Measurements from ENCODE around the gene C16orf78.

Gene C16orf78

DNA sequence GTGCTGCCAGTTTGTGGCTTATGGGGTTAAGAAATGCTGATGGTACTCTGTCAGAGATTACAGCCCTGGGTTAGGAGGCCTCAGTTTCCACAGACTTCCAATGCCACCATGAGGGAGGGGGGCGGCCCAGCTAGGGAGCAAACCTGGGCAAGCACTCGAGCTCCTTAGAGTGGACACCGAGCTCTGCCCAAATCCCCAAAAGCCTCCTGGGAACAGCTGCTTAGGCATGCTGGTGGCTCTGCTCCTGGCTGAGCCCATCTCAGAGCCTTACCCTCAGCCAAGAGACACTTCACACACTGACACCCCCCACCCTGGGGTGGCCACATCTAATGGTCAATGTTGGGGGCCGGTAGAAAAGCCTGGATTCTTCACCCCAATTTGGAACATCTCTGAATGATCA, 66.1 kb downstream of the C16orf78 start:
- H3K4me1 ChIP-seq (ENCODE audit: control insufficient read depth, insufficient read depth, low read length): no peaks in the 10 kb centered on the region
- no peak overlapping the region for H3K4me2 ChIP-seq (ENCODE audit: low read length)
- H3K36me3 ChIP-seq (ENCODE audit: insufficient read depth, low read length): no peaks in the 10 kb centered on the region
- no peak overlapping the region for H3K9ac ChIP-seq (ENCODE audit: low read depth, low read length)
- no peaks in the 10 kb centered on the region for H3K27me3 ChIP-seq (ENCODE audit: control insufficient read depth, insufficient read depth, low read length)
- H3K4me3 ChIP-seq (ENCODE audit: low read length): no peak overlapping the region
- H3K9me3 ChIP-seq (replicated peaks; ENCODE audit: low read length): no peaks in the 10 kb centered on the region

DNA sequence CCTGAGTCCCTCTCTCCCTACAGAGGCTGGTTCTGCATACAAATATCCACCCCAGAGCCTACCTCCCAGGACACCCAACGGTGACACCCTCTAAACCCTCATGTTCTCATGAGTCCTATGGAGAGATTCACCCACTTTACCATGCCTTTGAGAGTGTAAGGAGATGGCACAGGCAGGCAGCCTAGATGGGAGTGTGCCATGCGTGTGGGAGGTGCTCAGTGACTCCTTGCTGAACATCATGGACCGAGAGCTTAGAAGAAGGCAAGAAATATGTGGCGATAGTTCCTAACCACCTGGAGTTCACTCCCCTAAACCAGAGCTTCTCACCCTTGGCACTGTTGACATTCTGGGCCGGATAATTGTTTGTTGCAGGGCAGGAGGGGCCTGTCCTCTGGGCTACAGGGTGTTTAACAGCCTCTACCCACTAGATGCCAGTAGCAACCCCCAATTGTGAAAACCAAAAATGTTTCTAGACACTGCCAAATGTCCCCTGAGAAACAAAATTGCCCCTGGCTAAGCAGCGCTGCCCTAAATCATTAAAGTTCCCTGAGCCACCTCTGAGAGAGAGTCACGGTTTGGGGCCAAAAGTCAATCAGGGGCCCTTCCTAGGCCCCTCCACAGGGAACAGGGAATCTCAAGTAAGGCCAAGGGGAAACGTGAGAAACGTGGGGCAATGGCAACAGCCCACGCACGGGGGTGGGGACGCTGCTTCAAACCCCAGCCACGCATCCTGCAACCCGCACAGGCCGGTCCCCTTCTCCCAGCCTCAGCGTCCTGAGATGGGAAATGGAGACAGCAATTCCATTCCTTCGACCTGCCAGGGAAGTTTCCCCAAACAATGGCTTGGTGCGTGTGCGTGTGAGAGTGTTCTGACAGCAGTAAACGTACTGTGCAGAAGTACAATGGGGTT, 66.8 kb downstream of the C16orf78 start:
- Histone ChIP-seq H3K4me3 (ENCODE audit: low read length) (no peak overlapping the region), H3K4me2 (ENCODE audit: low read length) (no peak overlapping the region), H3K9me3 (replicated peaks; ENCODE audit: low read length) (no peaks in the 10 kb centered on the region), H3K4me1 (ENCODE audit: control insufficient read depth, insufficient read depth, low read length) (no peaks in the 10 kb centered on the region), H3K36me3 (ENCODE audit: insufficient read depth, low read length) (no peaks in the 10 kb centered on the region), H3K27me3 (ENCODE audit: control insufficient read depth, insufficient read depth, low read length) (no peaks in the 10 kb centered on the region), H3K9ac (ENCODE audit: low read depth, low read length) (no peak overlapping the region)

DNA sequence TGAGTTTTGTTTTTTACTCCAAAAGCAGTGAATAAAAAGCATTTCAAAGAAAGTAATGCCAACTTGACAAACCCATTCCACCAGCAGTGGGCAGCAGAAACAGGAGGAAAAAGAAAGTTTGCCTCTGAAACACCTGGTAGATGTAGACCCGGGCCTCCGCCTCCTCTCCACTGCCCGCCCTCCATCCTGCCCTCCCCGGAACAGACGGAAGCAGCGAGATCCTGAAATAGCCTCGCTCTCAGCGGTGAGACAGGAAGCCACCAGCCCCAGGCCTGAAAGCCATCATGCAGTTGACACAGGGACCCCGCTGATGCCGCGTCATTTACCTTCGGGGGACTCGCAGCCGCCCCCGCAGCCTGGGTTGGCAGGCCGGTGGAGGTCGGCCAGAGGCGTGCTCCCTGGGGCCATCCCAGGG, 67.8 kb downstream of the C16orf78 start:
- H3K4me3 ChIP-seq (ENCODE audit: low read length): no peak overlapping the region
- H3K9me3 ChIP-seq (replicated peaks; ENCODE audit: low read length): no peaks in the 10 kb centered on the region
- no peak overlapping the region for H3K4me2 ChIP-seq (ENCODE audit: low read length)
- no peaks in the 10 kb centered on the region for H3K4me1 ChIP-seq (ENCODE audit: control insufficient read depth, insufficient read depth, low read length)
- no peaks in the 10 kb centered on the region for H3K36me3 ChIP-seq (ENCODE audit: insufficient read depth, low read length)
- no peak overlapping the region for H3K9ac ChIP-seq (ENCODE audit: low read depth, low read length)
- H3K27me3 ChIP-seq (ENCODE audit: control insufficient read depth, insufficient read depth, low read length): no peaks in the 10 kb centered on the region

DNA sequence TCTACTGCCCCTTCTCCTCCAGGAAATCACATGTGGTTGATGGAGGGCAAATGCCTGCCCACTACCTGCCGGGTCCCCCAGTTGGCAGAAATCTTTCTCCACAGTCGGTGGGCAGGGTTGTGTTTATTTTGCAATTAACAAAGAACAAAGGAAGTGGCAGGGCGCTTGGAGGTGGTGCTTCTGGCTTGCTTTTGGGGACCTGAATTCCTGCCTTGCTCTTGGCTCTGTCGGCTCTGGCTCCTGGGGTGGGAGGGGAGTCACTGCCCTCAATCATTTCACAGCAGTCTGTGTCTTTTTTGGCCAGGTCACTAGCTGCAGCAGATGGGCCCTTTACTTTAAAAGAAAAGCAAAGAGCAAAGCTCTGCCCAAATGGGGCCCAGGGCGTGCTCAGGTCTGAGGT, 69.2 kb downstream of the C16orf78 start:
- Histone ChIP-seq H3K27me3 (ENCODE audit: control insufficient read depth, insufficient read depth, low read length) (no peaks in the 10 kb centered on the region), H3K4me2 (ENCODE audit: low read length) (no peak overlapping the region), H3K4me1 (ENCODE audit: control insufficient read depth, insufficient read depth, low read length) (no peaks in the 10 kb centered on the region), H3K9me3 (replicated peaks; ENCODE audit: low read length) (no peaks in the 10 kb centered on the region), H3K36me3 (ENCODE audit: insufficient read depth, low read length) (no peaks in the 10 kb centered on the region), H3K9ac (ENCODE audit: low read depth, low read length) (no peak overlapping the region), H3K4me3 (ENCODE audit: low read length) (no peak overlapping the region)

GRCh38 chr16:49443576-49443975, 70.0 kb downstream of the C16orf78 start:
- no peaks in the 10 kb centered on the region for H3K27me3 ChIP-seq (ENCODE audit: control insufficient read depth, insufficient read depth, low read length)
- H3K9ac ChIP-seq (ENCODE audit: low read depth, low read length): no peak overlapping the region
- H3K4me3 ChIP-seq (ENCODE audit: low read length): no peak overlapping the region
- H3K36me3 ChIP-seq (ENCODE audit: insufficient read depth, low read length): no peaks in the 10 kb centered on the region
- no peak overlapping the region for H3K4me2 ChIP-seq (ENCODE audit: low read length)
- no peaks in the 10 kb centered on the region for H3K9me3 ChIP-seq (replicated peaks; ENCODE audit: low read length)
- no peaks in the 10 kb centered on the region for H3K4me1 ChIP-seq (ENCODE audit: control insufficient read depth, insufficient read depth, low read length)

- H3K36me3 ChIP-seq (ENCODE audit: insufficient read depth, low read length): no peaks in the 10 kb centered on the region
- no peak overlapping the region for H3K4me2 ChIP-seq (ENCODE audit: low read length)
- no peak overlapping the region for H3K4me3 ChIP-seq (ENCODE audit: low read length)
- no peaks in the 10 kb centered on the region for H3K9me3 ChIP-seq (replicated peaks; ENCODE audit: low read length)
- no peak overlapping the region for H3K9ac ChIP-seq (ENCODE audit: low read depth, low read length)
- H3K4me1 ChIP-seq (ENCODE audit: control insufficient read depth, insufficient read depth, low read length): no peaks in the 10 kb centered on the region
- H3K27me3 ChIP-seq (ENCODE audit: control insufficient read depth, insufficient read depth, low read length): no peaks in the 10 kb centered on the region
Measured at GRCh38 chr16:49446805-49447204, 73.2 kb downstream of the C16orf78 start.

All from skeletal muscle satellite cell (primary cell).